Measurements from ENCODE around the gene TMEM31. TPM values are rescaled to one million over a fixed set of nuclear protein-coding genes. Genes with fewer than 3 reads are reported as not detected.
"Not testable (repeated sequence)": the region's sequence is repeated elsewhere in the genome, so short reads cannot be mapped to it uniquely, and the experiment has no call there.

The TMEM31 gene
- total RNA-seq, 2 experiments from 2014 or later, result not detected

DNA sequence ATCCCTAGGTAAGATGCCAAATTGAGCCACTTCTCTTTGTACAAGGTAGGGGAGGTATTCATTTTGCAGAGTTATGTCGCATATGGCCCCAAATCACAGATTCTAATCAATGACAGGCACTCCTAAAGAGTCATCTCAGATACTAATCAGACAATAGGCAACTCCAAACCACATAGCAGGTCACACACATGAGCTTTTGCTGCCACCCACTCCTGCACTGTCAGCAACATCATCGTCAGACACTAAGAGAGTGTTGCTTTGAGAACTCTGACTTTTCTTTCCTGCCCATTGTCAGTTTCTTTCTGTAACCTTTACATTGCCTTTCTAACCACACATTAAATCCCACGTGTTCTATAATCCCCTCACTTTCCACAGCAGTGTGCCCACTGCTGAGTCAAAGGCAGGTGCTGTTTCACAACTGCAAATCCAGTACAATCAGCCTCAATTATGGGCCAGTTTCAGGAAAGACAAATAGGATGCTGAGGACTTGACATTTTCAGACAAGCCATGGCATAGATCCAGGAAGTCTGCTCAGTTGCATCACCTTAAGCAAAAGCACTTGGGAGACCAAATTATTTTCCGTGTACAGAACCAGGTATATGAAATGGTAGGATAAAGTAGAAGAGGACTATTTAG, 23.5 kb downstream of the TMEM31 start:
- Mint-ChIP-seq H3K36me3 (no peaks in the 10 kb centered on the region), H3K4me1 (peaks cover 13% of the 10 kb centered on the region), H3K27me3 (peaks cover 14% of the 10 kb centered on the region), H3K4me3 (no peak overlapping the region), H3K9me3 (ENCODE audit: low read depth) (no peaks in the 10 kb centered on the region), H3K27ac (no peak overlapping the region)
- DNase-seq (no peak), ATAC-seq (peak; percentile 6)
- CTCF ChIA-PET, result no interaction called here

DNA sequence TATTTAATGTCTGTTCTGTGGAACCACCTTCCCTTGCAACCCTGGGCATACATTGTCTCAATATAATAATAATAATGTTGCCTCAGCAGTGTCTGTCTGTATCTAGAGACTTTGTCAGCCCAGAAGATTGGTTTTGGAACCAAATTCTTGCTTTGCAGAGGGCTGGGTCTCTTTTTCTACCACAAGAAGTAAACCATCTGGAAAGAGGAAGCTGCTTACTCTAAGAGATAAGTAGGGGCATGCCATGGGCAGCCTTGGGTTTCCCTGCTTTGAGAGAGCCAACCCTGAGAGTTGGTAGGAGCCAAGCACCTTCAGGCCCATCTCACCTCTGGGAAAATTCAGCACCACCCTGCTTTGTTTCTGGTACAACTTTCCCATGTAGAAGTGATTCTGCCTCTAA, 27.0 kb downstream of the TMEM31 start:
- no peak overlapping the region for H3K4me3 Mint-ChIP-seq
- H3K27me3 Mint-ChIP-seq, result peaks cover 7% of the 10 kb centered on the region
- H3K9me3 Mint-ChIP-seq (ENCODE audit: low read depth), result no peaks in the 10 kb centered on the region
- no peaks in the 10 kb centered on the region for H3K36me3 Mint-ChIP-seq
- DNase-seq (no peak), ATAC-seq (no peak)
- H3K4me1 Mint-ChIP-seq, result peaks cover 7% of the 10 kb centered on the region
- CTCF ChIA-PET, result interaction anchor here (0.5 kb wide), 1 partner anchor 362 kb away, joined by 3 read pairs; no protein-coding TSS in a partner anchor
- no peak overlapping the region for H3K27ac Mint-ChIP-seq

DNA sequence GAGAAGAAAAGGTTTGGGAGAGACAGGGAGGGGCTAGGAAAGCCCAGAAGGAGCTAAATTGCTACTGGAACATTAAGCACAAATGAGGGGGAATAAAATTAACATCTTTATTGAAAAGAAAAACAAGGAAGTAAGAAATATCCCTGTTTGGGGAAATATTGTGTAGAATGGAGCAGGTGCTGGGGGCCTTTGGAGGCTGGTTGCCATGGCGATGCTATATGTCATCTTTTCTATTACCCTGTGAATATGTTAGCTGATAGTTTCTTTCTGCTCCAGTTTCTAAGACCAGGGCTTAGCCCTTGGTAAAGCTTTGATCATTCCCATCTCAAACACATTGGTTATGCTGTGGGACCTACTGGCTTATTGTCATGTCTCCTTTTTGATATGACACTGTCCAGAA, 28.7 kb downstream of the TMEM31 start:
- CTCF ChIA-PET, result no interaction called here
- Mint-ChIP-seq H3K27ac (no peak overlapping the region), H3K4me1 (peaks cover 2% of the 10 kb centered on the region), H3K36me3 (no peaks in the 10 kb centered on the region), H3K4me3 (no peak overlapping the region), H3K27me3 (no peaks in the 10 kb centered on the region), H3K9me3 (ENCODE audit: low read depth) (no peaks in the 10 kb centered on the region)
- ATAC-seq, result no peak
- DNase-seq, result no peak

DNA sequence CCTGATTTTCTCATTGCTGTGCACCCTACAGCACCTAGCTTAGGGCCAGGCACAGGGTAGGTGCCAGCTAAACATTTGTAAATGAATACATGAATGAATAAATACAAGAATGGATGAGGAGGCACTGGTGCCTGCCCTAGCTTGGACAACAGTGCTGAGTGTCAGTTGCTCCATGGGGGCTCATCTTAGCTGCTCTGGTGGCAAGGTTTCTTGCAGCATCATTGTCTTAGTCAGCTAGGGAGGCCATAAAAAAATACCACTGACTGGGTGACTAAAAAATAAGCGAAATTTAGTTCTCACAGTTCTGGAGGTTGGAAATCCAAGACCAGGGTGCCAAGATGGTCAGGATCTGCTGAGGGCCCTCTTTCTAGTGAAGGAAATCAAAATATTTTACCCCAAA, 31.2 kb downstream of the TMEM31 start:
- ATAC-seq, result no peak
- no peaks in the 10 kb centered on the region for H3K27me3 Mint-ChIP-seq
- no peaks in the 10 kb centered on the region for H3K4me1 Mint-ChIP-seq
- H3K27ac Mint-ChIP-seq, result no peak overlapping the region
- DNase-seq, result no peak
- CTCF ChIA-PET, result no interaction called here
- no peaks in the 10 kb centered on the region for H3K9me3 Mint-ChIP-seq (ENCODE audit: low read depth)
- H3K36me3 Mint-ChIP-seq, result no peaks in the 10 kb centered on the region
- no peak overlapping the region for H3K4me3 Mint-ChIP-seq

DNA sequence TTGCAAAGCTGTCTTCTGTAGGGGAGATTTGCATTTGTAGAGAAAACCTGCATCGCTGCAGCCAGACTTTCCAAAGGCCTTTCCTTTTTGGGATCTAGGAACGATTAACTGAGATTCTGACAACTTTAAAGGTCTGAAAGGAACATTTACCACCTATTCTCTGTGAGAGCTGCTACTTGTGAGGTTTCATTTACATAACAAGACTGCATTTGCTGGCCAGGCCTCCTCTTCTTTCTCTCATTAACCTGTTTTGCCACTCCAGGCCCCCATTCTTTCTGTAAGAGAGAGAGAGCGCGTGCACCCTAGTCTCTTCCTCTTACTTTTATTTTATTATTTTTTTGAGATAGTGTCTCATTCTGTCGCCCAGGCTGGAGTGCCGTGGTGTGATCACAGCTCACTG, 31.6 kb downstream of the TMEM31 start:
- Mint-ChIP-seq H3K9me3 (ENCODE audit: low read depth) (no peaks in the 10 kb centered on the region), H3K27me3 (no peaks in the 10 kb centered on the region), H3K4me3 (no peak overlapping the region), H3K36me3 (no peaks in the 10 kb centered on the region), H3K27ac (no peak overlapping the region), H3K4me1 (no peaks in the 10 kb centered on the region)
- no peak for ATAC-seq
- CTCF ChIA-PET, result no interaction called here
- DNase-seq, result no peak

DNA sequence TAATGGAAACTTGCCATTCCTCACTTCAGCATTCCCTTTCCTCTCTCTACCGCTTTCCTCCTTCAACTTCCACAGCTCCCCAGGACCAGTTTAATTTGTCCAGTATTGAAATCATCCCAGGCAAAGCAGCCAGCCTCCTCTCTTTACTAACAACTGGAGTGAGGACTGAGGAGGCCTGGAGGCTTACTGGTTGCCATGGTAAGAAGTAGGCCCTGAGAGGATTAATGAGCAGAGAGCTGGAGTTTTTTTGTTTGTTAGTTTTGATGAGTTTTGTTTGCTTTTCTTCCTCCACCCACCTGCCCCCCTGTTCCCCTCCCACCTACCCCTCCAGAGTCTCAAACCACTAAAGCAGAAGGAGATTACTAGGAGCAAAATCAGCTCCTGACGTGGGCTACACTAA, 36.5 kb downstream of the TMEM31 start:
- Mint-ChIP-seq H3K4me3 (no peak overlapping the region), H3K4me1 (no peaks in the 10 kb centered on the region), H3K27me3 (no peaks in the 10 kb centered on the region), H3K36me3 (no peaks in the 10 kb centered on the region), H3K9me3 (ENCODE audit: low read depth) (no peaks in the 10 kb centered on the region), H3K27ac (no peak overlapping the region)
- no peak for DNase-seq
- ATAC-seq, result no peak
- CTCF ChIA-PET, result no interaction called here

DNA sequence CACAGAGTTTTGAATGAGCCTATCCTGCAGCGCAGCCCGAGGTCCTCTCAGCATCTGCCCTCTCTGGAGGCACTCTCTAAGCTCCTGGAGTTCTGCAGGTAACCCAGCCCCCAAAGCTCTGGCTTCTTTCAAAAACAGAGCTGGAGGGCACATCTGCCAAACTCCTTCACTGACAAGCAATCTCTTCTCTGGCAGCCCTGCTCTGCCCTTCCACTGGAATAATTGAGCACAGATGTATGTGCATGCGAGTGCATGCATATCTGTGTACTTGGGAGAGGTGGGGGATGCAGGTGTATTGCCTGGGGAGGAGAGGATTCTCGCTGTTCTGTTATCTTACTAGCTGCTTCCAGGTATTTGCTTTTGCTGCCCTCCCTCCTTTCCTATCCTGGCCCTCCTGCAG, 43.7 kb downstream of the TMEM31 start:
- DNase-seq, result no peak
- no peaks in the 10 kb centered on the region for H3K9me3 Mint-ChIP-seq (ENCODE audit: low read depth)
- no peak for ATAC-seq
- no peak overlapping the region for H3K27ac Mint-ChIP-seq
- H3K4me1 Mint-ChIP-seq, result no peaks in the 10 kb centered on the region
- H3K4me3 Mint-ChIP-seq, result no peak overlapping the region
- H3K36me3 Mint-ChIP-seq, result no peaks in the 10 kb centered on the region
- CTCF ChIA-PET, result no interaction called here
- no peaks in the 10 kb centered on the region for H3K27me3 Mint-ChIP-seq

DNA sequence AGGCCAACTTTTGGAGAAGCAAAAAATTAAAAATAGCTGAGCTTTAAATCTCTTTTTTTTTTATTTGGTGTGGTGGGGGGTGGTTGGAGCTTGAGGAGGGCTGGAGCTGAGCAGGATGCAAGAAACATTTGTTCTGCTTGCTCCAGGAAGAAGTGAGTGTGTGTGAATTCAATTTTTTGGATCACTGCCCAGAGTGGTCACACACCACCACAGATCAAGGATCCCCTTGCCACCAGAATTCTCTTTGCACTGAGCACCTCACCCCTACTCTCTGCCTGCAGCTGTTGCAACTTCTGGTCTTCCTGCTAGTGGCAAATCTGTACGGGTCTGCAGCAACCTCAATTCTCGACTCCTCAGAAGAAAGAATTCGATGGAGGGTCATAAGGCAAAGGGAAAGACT, 46.0 kb downstream of the TMEM31 start:
- Mint-ChIP-seq H3K36me3 (no peaks in the 10 kb centered on the region), H3K4me1 (no peaks in the 10 kb centered on the region), H3K4me3 (no peak overlapping the region), H3K27me3 (no peaks in the 10 kb centered on the region), H3K27ac (no peak overlapping the region), H3K9me3 (ENCODE audit: low read depth) (no peaks in the 10 kb centered on the region)
- DNase-seq, result no peak
- CTCF ChIA-PET, result no interaction called here
- no peak for ATAC-seq

DNA sequence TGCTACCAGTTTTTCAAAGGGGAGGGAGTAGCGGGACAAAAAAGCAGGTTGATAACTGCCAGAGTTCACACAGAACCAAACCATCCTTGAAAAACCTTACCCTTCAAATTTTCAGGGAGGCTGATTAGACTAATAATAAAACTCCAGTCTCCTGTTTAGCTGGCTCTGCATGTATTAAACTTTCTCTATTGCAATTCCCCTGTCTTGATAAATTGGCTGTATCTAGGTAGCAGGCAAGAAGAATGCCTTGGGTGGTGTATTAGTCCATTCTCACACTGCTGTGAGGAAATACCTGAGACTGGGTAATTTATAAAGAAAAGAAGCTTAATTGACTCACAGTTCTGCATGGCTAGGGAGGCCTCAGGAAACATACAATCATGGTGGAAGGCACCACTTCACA, 47.8 kb downstream of the TMEM31 start:
- Mint-ChIP-seq H3K27me3 (no peaks in the 10 kb centered on the region), H3K9me3 (ENCODE audit: low read depth) (no peaks in the 10 kb centered on the region), H3K4me1 (no peaks in the 10 kb centered on the region), H3K27ac (no peak overlapping the region), H3K36me3 (no peaks in the 10 kb centered on the region), H3K4me3 (no peak overlapping the region)
- CTCF ChIA-PET, result no interaction called here
- ATAC-seq, result no peak
- no peak for DNase-seq

DNA sequence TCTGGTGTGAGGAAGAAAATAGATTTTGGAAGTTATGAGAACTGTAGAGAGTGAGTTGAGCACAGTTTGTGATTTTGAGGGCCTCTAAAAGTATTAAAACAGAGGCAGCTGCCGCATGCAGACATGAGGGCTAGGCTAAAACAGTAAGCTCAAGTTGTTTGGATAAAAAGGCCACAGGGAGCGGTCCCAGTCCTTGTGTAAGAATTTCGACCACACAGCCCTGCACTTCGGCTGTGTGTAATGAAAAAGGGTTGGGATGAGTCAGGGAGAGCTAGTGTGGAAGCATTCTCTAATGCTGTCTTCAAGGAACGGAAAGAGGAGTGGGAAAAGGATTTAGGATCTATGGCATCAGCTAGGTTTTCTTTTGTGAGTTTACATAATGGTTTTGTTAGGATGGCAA, 52.8 kb downstream of the TMEM31 start:
- H3K9me3 Mint-ChIP-seq (ENCODE audit: low read depth); H3K27me3 Mint-ChIP-seq; ATAC-seq; CTCF ChIA-PET; H3K4me1 Mint-ChIP-seq; H3K36me3 Mint-ChIP-seq; H3K27ac Mint-ChIP-seq; H3K4me3 Mint-ChIP-seq; DNase-seq: not testable (repeated sequence)

Other genes starting within 250 kb of the TMEM31 start
- gene RAB40A, start 191.4 kb upstream of the TMEM31 start, total RNA-seq, result under 1 TPM in 1 of 2 experiments, not detected in 1; 0.19 TPM
- gene TCEAL4, start 125.4 kb upstream of the TMEM31 start, total RNA-seq, result 1 to 10 TPM; 3.5 to 5.0 TPM
- gene TCEAL3, start 102.9 kb upstream of the TMEM31 start, total RNA-seq, result 1 to 10 TPM; 1.3 to 3.1 TPM
- gene TCEAL1, start 81.9 kb upstream of the TMEM31 start, total RNA-seq, result 10 to 100 TPM in 1 of 2 experiments, 1 to 10 TPM in 1; 6.7 to 10.3 TPM
- 100 to 1,000 TPM; 130 to 159 TPM for gene MORF4L2, start 24.2 kb upstream of the TMEM31 start, total RNA-seq
- gene PLP1, start 65.9 kb downstream of the TMEM31 start, total RNA-seq, result not detected
- under 1 TPM; 0.19 to 0.26 TPM for gene RAB9B, start 121.3 kb downstream of the TMEM31 start, total RNA-seq

All from activated CD8-positive, alpha-beta memory T cell treated with anti-CD3 and anti-CD28 coated beads, Interleukin-2, amount 10 ng/mL, durations not matched to agents 7 days and 5 days (primary cell).